ENCODE measurements around the gene STK36.

Gene STK36, protein sequence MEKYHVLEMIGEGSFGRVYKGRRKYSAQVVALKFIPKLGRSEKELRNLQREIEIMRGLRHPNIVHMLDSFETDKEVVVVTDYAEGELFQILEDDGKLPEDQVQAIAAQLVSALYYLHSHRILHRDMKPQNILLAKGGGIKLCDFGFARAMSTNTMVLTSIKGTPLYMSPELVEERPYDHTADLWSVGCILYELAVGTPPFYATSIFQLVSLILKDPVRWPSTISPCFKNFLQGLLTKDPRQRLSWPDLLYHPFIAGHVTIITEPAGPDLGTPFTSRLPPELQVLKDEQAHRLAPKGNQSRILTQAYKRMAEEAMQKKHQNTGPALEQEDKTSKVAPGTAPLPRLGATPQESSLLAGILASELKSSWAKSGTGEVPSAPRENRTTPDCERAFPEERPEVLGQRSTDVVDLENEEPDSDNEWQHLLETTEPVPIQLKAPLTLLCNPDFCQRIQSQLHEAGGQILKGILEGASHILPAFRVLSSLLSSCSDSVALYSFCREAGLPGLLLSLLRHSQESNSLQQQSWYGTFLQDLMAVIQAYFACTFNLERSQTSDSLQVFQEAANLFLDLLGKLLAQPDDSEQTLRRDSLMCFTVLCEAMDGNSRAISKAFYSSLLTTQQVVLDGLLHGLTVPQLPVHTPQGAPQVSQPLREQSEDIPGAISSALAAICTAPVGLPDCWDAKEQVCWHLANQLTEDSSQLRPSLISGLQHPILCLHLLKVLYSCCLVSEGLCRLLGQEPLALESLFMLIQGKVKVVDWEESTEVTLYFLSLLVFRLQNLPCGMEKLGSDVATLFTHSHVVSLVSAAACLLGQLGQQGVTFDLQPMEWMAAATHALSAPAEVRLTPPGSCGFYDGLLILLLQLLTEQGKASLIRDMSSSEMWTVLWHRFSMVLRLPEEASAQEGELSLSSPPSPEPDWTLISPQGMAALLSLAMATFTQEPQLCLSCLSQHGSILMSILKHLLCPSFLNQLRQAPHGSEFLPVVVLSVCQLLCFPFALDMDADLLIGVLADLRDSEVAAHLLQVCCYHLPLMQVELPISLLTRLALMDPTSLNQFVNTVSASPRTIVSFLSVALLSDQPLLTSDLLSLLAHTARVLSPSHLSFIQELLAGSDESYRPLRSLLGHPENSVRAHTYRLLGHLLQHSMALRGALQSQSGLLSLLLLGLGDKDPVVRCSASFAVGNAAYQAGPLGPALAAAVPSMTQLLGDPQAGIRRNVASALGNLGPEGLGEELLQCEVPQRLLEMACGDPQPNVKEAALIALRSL (N-terminal part only)
- total RNA-seq = 12.2 to 25.8 reads per million in 2 experiments

DNA sequence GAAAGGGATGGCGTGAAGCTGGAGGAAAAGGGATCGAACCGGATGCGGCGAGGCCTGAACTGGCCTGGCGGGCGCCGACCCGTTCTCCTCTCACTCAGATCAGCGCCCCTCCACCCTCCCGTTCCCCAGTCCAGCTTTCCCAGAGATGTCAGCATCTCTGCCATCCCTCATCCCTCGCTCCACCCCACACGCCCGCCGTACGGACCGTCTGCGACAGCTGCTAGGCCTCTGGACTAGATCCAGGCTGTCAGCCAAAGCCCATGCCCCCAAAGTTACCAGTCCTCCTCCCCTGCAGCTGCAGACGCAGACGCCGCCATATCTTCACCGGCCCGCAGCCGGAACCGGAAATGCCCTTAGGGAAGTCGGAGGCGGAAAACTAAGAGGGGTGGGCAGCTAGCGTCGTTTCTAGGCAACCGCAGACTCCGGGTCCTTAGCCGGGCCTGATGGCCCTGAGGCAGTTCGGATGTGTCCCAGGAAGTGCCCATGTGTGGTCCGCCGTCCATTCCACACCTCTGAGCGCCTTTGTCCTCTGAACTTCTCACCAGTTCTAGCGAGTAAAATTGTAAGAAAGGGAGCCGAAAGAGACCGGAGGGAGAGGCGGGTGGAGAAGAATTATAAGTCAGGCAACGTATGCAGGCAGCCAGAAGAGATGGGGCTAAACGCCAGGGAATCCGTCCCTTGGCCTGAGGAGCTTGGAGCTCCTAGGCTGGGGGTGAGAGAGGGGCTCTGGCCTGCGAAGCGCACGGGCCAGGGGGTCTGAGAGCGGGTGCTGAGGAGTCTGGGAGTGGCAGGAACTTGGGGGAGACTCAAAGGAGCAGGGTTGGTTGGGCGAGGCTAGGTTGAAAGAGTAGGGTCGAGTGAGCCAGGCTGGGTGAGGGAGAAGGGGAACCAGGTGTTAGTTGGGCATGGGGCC lies at the start of gene STK36, which contains the start of gene RNF25:
STK36 (plus strand) TSS at position 433 of the 913 bp plus-strand sequence. CDS start 744 bp downstream, outside the sequence.
RNF25 (minus strand) TSS at position 349 of the 913 bp plus-strand sequence; CDS start at position 317, 32 bp downstream.
- DNase-seq (ENCODE audit: low read depth) = peak; percentile 72

DNA sequence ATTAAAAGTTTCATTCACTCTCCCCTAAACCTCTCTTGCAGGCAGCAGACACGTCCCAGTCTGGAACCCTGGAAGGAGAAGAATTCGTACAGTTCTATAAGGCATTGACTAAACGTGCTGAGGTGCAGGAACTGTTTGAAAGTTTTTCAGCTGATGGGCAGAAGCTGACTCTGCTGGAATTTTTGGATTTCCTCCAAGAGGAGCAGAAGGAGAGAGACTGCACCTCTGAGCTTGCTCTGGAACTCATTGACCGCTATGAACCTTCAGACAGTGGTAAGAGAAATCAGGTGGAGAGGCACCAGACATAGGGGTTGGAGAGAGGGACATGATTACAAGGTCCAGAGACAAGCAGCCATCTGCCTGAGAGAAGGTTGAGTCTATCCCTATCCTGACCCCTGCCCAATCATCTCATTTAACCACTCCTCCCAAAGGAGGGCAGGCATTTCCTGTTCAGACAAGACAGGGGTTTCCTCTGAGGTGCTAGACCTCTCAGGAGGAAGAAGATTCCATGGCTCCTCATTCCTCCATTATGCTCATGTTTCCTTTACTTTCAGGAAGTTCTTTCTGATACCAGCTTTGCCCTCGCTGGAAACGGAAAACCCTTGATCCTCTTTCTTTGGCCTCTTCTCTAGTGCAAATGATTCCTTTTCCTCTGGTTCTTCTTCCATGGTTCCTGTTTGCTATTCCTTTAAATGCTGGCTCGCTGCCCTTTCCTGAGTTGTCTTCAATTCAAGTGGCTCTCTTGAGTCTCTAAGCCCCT lies 49.1 kb upstream of the STK36 start:
- DNase-seq (ENCODE audit: low read depth) = no peak

DNA sequence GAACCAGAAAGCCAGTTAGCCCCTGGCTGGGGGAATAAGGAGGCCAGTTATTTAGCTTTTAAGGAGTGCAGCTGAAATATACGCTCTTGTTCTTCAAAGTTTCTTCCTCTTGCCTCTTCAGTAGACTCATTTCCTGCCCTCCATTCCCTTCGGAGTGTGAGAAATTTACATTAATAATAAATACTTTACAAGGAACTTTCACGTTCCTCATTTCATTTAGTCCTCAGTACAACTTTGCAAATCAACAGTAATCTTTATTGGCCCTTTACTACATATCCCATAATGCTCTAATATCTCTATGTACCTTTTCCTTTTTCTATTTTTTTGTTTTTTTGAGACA lies 48.5 kb upstream of the STK36 start:
- DNase-seq (ENCODE audit: low read depth) = no peak

DNA sequence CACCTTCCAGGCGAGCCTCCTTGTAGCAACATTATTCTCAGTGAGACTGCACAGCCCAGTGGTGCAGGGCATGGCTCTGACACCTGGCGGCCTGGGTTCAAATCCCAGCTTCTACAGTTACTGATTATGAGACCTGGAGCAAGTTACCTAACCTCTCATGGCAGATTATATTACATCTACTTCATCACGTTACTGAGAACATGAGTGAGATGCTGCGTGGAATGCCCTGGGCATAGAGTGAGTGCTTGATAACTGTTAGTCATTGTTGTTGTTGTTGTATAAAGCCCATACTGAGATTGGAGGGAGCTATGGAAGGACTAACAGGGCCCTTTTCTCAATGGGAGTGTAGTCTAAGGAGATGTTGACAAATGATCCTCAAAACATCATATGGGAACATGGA lies 45.5 kb upstream of the STK36 start:
- no peak for DNase-seq (ENCODE audit: low read depth)

DNA sequence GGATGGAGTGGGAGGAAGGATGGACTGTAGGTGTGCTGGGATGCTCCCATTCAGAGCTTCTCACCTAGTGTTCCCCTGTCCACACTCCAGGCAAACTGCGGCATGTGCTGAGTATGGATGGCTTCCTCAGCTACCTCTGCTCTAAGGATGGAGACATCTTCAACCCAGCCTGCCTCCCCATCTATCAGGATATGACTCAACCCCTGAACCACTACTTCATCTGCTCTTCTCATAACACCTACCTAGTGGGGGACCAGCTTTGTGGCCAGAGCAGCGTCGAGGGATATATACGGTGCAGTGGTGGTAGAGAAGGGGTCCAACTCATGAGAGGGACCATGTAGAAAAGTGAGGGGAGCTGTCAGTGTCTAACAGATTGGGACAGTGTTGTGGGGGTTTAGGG lies 43.9 kb upstream of the STK36 start:
- DNase-seq (ENCODE audit: low read depth) = no peak

DNA sequence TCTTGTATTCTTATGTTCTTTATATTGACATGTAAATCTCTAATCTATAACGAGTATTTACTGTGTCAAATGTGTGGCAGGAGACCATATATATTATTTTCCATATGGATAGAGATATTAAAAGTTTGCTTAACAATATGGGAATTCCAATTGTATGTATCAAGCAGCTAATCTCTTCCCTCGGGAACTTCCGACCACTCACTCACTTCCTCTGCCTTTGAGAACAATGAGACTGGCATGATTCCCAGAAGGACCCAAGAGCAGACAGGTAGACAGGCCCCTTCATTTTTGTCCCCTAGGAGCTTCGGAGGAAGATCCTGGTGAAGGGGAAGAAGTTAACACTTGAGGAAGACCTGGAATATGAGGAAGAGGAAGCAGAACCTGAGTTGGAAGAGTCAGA lies 40.0 kb upstream of the STK36 start:
- DNase-seq (ENCODE audit: low read depth) = no peak

DNA sequence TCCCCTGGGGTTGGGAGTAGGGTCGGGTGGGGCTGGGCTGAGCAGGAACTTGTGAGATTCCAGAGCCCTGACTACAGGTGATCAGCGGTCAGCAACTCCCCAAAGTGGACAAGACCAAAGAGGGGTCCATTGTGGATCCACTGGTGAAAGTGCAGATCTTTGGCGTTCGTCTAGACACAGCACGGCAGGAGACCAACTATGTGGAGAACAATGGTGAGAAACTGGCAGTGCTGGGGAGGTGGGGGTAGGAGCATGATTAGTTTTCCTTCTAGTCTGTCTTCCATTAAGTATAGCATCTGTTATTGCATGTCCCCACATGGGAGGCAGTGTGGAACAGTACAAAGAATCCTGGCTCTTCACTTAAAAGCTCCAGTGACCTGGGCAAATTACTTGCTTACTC lies 36.2 kb upstream of the STK36 start:
- no peak for DNase-seq (ENCODE audit: low read depth)

DNA sequence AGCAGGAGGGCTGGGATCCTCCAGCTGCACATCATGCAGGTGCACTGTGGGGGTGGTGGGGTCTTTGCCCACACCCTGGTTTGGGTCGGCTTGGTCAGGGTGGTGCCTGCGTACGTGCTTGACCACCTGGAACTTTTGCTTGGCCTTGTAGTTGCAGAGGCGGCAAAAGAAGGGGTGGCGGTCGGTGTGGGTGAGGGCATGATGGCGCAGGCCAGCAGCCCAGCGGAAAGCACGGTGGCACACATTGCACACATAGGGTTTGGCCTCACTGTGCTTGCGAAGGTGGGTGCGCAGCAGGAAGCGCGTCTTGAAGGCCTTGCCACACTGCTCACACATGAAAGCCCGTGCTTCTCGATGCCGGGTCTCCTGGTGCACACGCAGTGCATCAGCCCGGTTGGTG lies 33.5 kb upstream of the STK36 start:
- DNase-seq (ENCODE audit: low read depth) = no peak

DNA sequence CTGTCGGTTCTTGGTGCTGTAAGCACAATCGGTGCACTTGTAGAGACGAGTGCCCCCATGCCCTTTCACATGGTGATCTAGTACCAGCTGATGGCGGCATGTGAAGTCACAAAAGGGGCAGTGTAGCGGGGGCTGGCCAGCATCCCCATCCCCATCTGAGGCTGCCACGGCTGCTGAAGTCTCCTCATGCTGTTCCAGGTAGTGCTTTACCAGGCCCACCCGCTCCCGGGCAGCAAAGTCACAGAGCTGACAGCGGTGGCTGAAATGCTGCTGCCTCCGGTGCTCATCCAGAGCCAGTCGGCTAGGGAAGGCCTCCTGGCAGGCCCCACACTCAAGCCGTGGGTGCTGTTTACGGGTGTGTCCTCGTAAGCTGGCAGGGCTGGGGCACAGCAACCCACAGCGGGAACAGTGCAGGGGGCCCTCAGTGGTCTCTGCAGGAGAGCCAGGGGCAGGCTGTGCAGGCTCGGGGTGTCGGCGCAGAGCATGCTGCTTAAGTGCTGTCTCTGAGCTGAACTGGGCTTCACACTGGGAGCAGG lies 29.7 kb upstream of the STK36 start:
- DNase-seq (ENCODE audit: low read depth) = no peak

DNA sequence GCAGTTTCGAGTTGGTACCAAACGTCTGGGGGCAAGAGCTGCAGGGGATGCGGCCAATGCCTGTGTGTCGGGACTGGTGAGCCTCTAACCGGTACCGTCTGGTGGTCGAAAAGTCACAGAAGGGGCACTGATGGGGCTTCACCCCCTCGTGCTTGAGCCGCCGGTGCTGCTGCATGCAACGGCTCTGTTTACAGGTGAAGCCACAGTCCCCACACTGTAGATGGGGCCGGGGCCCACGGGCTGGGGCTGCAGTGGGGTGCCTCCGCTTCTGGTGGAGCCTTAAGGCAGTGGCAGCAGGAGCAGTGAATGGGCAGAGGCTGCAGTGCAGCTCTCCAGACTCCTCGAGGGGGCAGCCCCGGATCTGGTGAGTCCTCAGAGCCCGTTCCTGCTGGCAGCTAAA lies 29.1 kb upstream of the STK36 start:
- DNase-seq (ENCODE audit: low read depth) = no peak

DNA sequence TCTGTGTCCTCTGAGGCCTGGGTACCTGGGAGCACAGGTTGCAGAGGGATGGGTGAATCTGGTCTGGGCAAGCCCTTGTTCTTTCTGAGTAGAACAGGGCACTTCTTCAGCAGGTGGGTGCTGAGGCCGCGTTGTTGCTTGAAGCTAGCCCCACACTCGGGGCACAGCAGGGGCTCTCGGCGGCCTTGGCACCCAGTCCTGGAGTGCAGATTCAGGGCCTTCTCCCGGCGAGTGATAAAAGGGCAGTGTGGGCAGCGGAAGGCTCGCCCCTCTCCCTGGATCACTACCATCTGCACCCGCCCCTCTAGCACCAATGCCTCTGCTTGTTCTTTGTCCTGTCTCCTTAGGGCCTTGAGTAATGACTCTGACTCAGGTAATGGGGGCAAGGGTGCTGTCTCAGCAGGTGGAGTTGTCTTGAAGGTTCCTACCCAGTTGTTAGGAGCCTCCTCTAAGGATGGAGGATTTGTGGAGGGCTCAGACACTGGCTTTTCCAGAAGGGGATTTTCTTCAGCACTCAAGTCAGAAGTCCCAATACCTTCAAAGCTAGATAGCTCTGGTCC lies 28.1 kb upstream of the STK36 start:
- DNase-seq (ENCODE audit: low read depth) = no peak

DNA sequence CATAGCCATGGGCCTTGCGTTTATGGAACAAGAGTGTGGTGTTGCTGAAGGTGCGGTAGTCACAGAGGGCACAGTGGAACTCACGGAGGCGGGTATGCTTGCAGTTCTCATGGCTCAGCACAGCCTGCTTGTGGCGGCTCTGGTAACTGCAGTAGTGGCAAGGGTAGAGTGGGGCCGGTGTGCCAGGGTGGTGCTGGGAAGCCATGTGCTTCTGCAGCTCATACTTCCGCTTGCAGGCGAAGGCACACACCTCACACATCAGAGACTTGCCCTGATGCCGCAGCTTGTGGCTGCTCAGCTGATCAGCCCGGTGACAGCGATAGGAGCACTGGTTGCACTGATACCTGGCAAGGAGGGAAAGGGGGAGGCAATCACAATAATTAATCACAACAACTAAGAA lies 27.2 kb upstream of the STK36 start:
- DNase-seq (ENCODE audit: low read depth) = no peak

DNA sequence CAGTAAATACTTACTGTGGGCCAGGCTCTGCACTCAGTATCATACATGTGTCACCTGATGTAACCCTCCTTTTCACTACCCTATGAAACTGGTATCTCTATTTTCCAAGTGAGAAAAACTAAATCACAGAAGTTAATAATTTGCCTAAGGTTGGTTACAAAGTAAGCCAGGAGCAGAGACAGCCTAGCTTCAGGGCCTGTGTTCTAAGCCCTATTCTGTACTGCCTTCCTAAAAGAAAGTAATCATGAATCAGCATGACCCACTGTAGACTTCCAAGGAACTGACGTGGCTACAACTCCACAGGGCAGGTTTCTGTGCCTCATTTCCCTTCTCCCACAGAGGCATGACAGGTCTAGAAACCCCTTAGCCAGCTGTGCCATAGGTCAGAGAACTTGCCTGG lies 26.8 kb upstream of the STK36 start:
- DNase-seq (ENCODE audit: low read depth) = no peak

DNA sequence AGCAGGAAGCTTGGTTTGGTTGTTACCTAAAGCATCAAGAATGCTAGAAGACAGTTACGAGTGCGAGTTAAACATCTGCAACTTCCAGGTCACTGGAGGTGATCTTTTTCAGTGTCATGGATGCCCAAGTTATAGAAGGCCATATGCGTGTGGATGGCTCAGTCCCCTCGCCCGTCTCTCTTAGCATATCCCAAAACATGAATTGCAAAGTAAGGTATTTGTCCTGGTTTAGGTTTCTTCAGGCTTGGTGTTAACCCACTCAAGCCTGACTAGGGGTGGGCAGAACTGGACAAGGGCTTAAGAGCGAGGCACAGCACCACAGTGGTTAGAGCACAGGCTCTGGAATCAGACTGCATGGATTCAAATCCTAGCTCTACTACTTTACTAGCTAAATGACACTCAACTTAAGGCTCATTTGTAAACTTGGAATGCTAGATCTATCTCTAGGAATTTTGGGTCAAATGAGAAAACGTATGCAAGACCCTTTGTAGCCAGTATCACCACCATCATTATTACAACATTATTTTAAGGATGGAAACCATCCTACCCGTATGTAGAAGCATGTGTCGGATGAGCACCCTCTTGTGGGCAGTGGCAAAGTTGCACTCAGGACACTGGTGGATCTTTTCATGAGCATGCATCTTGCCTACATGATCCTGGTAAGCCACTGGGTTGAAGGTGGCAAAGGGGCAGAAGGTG lies 23.6 kb upstream of the STK36 start:
- DNase-seq (ENCODE audit: low read depth) = peak; percentile 20

DNA sequence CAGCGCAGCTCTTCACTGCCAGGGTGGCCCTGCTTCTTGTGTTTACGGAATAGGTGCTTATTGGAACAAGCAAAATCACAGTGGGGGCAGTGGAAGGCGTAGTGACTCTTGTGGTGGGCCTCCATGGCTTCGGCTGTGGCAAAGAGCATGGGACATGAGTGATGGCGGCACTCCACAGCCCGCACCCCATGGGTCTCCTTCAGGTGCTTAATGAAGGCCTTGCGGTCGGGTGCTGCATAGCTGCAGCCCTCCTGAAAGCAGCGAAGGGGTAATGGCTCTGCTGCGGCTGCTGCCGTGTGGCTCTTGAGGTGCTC lies 23.1 kb upstream of the STK36 start:
- DNase-seq (ENCODE audit: low read depth) = no peak

DNA sequence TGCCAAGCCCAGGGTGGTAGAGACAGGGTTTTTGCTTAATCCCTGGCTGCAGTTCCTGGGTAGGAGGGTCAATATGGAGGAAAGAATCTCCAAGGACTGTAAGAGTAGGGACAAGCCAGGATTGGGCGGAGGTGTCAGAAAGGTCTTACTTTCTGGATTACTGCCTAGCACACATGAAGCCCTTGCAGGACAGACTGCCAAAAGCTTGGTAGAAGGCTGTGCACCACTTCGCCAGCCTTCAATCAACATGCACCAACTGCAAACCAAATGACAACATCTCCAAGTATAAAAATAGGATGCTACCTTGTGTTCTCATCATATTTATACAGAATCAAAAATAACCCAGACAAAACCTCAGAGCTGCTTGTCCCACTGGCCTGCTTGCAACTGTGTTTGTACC lies 16.1 kb upstream of the STK36 start:
- DNase-seq (ENCODE audit: low read depth) = no peak

DNA sequence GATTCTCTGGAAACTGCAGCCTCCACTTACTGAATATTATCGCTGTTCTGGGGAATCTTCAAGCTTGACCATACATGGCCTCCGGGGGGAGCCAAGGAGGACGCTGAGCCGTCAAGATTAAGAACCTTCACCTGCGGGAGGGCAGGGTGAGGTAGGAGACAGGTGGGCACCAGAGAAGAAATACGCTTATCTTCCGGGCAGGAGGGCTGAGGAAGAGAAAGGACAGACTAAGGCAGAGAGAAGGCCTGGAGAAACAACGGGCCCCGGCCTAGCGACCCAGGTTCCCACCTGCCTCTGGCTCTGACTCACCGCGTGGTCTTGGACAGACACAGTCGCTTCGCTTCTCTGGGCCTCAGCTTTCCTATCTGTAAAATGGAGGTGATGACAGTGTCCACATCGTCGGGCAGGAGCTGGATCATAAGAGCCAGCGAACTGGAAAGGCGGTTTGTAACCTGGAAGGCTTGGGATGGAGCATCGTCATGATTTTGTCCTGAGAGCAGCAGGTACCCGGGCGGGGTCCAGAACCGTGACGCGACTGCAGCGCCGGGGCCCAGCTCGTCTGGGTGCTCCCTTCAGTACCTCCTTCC lies 13.1 kb upstream of the STK36 start:
- no peak for DNase-seq (ENCODE audit: low read depth)

DNA sequence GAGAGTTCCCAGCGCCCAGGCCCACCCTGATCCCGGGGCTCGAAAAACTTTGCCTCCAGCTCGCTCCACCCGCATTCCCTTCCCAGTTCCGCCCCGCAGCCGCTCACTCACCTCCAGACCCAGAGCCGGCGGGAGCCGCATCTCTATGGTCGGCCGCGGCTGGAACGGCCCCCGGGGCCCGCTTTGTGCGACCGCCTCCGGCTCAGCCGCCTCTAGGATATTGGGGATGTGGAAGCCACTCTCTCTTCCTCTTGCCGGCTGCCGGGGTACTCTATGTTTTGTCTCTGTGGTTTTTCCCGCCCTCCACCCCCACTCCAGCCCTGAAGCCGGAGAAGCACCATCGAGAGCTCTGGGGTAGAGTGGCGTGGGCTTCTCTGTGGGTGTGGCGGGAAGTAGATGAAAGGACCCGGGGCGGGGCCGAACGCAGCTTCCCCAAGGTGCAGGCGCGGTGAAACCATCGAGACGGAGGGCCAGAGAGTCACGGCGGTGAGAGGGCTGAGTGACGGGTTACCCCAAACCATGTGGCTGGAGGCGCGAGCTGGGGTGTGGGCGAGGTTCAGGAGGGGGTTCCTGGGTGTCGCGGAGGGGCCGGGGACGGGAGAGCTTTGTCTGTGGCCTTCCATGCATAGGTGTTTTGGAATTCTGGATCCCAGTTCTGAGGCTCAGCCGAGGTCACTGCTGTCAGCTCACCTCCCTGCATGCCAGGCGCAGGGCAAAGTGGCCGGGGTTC lies 12.5 kb upstream of the STK36 start, which contains the start of the genes BCS1L and ZNF142:
BCS1L (plus strand) TSS at position 426 of the 730 bp plus-strand sequence. CDS start 1,305 bp downstream, outside the sequence.
ZNF142 (minus strand) TSS at position 366 of the 730 bp plus-strand sequence. CDS start 3,194 bp downstream, outside the sequence.
- DNase-seq (ENCODE audit: low read depth) = peak; percentile 84

All from T follicular helper cell (primary cell).